ENCODE data around the gene ZDHHC11B.
"Not testable (repeated sequence)": the region's sequence is repeated elsewhere in the genome, so short reads cannot be mapped to it uniquely, and the experiment has no call there.

The ZDHHC11B gene

DNA sequence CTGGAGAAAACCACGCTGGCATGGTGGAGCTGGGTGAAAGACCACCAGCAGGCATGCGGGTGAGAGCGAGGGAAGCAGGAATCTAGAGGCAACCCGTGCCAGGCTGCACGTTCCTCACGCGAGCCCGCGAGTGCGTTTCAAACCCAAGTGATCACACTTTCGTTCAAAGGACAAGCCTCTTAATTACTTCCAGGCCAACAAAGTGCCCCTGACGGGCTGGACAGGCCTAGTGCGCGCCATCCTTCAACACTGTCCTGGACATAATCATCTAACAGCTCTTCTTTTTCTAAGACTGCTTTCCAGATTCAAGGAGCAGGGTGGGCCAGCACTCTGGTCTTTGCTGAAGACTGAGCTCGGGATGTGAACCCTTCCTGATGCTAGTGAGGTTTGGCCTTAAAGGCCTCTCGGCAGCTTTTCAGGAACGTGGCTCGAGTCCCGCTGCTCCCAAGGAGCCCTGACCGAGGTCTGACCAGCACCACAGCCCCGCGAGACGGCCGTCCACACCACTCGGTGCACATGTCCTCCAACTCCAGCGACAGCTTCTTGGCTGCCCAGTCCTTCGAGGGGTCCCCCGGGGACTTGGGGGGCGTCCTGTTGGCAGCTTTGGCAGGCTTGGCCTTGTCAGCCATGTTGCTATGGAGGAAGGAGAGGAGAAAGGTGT lies 14.9 kb downstream of the ZDHHC11B start:
- not testable (repeated sequence) for DNase-seq (ENCODE audit: low read depth, low spot score)

GRCh38 chr5:766666-767431 lies 17.7 kb downstream of the ZDHHC11B start:
- no peak for DNase-seq (ENCODE audit: low read depth, low spot score)

- no peak for DNase-seq (ENCODE audit: low read depth, low spot score)
These were observed 18.4 kb downstream of the ZDHHC11B start for GRCh38 chr5:765948-766631.

DNA sequence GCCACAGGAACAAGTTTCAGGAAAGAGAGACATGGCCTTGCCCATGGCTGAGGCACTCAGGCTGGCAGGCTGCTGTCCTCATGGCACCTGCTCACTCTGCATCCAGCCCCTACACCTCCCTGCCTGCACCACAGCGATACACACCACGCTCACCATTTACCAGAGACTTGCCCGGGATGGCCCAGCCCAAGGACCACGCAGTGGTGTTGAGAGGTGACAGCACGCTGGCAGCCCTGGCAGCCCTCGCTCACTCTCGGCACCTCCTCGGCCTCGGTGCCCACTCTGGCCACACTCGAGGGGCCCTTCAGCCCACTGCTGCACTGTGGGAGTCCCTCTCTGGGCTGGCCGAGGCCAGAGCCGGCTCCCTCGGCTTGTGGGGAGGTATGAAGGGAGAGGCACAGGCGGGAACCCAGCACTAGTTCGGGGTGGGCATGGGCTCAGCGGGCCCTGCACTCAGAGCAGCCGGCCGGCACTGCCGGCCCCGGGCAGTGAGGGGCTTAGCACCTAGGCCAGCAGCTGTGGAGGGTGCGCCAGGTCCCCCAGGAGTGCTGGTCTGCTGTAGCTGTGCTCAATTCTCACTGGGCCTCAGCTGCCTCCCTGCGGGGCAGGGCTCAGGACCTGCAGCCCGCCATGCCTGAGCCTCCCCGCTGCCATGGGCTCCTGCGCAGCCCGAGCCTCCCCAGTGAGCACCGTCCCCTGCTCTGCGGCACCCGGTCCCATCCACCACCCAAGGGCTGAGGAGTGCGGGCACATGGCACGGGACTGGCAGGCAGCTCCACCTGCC lies 20.3 kb downstream of the ZDHHC11B start:
- no peak for DNase-seq (ENCODE audit: low read depth, low spot score)

- DNase-seq (ENCODE audit: low read depth, low spot score): no peak
These were observed 21.1 kb downstream of the ZDHHC11B start for GRCh38 chr5:763397-763796.

DNA sequence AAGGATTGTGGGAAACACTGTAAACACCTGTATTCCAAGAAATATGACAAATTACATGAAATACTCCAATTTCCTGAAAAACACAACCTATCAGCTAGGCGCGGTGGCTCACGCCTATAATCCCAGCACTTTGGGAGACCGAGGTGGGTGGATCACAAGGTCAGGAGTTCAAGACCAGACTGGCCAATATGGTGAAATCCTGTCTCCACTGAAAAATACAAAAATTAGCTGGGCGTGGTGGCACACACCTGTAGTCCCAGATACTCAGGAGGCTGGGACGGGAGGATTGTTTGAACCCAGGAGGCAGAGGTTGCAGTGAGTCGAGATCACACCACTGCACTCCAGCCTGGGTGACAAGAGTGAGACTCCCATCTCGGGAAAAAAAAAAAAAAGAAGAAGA lies 21.5 kb downstream of the ZDHHC11B start:
- DNase-seq (ENCODE audit: low read depth, low spot score): not testable (repeated sequence)

GRCh38 chr5:761854-762710 lies 22.4 kb downstream of the ZDHHC11B start:
- DNase-seq (ENCODE audit: low read depth, low spot score): no peak

DNA sequence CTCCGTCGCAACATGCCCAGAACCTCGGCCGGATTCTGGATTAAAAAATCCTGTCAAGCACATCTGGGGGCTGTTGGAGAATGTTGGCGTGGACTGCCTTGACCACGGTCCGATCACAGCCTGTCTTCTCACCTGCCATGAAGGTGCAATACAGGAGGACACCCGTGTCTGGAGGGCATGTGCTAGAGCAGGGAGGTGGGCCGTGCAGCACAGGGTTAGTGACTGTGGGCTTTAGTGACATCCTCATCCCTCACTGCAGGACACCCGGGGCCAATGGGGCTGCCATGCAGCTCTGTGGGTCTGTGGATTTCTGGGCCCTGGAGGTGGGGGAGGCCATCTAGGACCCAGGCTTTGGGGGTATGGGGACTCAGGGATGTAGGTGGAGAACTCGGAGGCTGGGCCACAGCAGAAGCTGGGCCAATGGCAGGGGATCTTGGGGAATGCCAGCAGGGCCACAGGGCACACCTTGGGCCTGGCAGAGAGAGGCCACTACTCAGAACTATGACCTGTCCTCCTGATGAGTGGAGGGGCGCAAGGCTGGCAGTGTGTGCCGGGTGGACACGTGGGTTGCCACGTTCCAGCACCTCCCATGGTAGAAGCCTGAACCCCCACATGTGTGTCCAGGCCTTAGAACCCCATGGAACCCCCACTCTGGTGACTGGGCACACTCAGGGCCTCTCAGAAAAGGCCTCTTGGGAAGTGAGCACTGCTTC lies 23.3 kb downstream of the ZDHHC11B start:
- DNase-seq (ENCODE audit: low read depth, low spot score): no peak

- no peak for DNase-seq (ENCODE audit: low read depth, low spot score)
These were observed 24.0 kb downstream of the ZDHHC11B start for GRCh38 chr5:760363-761058.

DNA sequence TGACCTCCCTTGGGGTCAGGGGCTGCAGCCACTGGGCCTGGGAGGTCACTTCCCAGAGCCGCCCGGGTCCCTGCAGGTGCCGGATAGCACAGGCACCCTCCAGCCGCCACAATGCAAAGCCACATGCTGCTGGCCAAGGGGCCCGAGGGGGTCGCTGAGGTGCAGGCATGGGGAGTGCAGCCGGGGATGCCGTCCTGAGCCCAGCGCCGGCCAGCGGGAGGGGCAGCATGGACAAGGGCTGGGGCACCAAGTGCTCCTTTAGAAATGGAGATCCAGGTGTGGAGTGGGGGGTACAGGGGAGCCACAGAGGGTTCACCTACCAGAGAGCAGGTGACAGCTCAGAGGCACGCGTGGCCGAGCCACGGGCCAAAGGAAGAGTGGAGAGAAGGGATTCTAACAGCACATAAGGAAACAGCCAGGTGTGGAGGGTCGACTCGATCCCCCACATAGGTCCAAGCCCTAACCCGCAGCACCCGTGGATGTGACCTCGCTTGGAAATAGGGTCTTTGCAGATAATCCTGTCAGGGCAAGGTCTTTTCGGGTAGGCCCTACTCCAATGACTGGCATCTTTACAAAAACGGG lies 24.7 kb downstream of the ZDHHC11B start:
- no peak for DNase-seq (ENCODE audit: low read depth, low spot score)

DNA sequence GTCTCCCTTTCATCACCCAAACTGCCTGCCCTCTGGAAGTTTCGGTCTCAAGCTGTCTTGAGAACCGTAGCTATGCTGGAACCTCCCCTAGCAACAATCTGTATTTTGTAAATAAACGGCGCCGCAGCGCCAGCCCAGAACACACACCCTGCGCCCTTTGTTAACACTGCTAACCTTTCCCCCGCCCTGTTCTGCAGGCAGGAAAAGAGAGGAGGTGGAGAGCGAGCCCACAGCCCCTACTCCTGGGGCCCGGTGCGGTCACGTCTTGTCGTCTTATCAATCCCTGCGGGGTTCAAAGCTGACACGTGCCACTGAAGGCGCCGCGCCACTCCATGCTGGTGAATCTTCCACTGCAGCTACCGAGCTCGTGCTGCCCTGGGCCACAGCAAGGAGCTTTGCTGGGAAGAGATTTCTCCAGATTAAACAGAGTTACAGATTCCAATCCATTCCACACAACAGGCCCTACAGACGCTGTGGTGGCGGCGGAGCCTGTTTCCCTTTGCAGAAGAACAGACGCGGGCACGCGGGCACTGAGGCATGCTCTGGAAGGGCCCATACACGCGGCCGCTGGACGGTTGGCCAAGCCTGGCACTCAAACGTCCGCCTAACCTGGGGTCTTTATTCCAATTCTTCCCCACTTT lies 25.3 kb downstream of the ZDHHC11B start:
- no peak for DNase-seq (ENCODE audit: low read depth, low spot score)

DNA sequence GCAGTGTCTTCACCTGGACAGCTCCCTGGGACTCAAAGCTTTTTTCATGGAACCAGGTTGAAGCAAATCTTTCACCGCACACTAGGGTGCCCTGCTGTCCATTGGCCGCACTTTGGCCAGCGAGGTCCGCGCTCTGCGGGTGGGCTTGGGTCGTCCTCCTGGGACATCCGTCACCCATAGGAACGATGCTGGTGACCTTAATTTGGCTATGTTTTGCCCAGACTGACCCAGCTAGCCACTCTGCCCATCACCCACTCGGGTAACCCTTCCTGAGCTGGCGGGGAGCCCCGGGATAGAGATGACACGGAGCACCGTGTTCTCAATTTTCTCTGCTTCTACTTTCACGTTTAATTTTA lies 25.9 kb downstream of the ZDHHC11B start:
- DNase-seq (ENCODE audit: low read depth, low spot score): no peak

DNA sequence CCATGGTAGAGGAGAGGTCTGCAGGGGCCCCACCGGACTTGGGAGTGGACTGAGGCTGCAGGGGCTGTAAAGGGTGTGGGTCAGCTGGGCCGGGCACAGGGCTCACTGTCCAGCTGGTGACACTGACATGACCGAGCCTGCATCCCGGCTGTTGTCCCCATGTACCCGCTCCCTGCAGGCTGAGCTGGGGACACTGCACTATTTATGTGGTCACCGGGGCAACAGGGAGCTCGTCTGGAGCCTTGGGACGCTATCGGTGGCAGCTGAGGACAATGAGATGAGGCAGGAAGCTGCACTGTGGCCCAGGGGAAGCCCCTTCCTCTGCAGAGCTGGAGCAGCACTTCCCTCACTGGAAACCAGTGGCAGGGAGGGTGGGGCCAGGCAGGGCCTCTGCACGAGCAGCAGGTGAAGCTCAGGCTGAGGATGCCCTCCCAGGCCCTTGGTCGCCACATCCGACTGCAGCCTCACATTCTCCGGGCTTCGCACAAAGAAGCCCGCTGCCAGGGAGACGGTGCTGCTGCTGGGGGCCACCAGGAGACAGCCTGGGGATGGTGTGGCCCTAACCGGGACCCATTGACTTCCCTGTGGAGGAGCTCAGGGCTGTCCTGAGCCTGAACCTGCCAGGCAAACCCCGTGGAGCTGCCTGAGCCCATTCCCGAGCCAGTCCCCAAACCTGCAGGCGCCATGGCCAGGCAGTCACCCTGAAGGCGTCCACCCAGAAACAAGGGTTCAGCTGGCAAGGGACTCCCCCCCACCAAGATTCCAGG lies 26.4 kb downstream of the ZDHHC11B start:
- no peak for DNase-seq (ENCODE audit: low read depth, low spot score)

DNA sequence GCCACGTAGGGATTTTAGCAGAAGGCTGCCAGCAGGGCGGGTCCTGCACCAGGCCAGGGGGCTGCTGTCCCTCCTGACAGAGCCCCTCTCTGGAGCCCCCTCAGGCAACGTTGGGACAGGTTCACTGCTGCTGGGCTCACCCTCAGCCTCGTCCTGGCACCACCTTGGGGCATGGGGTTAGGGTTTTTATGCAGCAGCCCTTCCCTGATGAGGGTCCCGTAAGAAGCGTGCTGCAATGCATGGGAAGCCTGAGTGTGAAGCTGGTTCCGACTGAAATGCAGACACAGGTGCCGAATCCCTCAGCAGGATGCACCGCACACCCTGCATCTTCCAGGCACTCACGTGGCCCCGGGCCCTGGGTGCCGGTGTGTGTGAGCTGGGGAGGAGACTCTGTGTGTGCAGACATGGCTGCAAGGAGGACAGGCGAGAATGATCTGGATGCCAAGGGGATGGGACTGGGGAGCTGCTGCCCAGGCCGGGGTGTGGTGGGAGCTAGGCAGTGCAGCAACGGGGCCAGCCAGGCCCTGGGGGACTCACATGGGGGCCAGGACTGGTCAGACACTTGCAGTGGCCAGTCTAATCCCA lies 27.1 kb downstream of the ZDHHC11B start:
- DNase-seq (ENCODE audit: low read depth, low spot score): no peak

DNA sequence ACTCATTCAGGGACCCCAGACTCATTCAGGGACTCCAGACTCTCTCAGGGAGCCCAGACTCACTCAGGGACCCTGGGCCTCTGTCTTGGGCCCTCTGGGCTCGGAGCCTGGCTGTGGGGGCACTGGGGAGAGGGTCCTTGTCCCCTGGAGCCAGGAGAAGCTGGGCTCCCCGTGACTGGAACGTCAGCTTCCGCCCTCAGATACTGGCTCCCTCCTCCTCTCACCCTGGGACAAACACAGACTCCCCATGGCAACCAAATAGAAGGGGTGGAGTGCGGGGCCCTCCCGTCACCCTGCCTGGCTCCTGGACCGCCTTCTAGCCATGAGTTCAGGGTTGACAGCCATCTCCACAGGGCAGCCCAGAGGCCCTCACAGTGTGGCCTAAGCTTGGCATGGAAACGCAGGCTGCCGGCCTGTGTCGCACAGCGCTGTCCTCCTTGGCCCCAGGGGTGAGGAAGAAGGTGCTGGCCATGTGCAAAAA lies 27.6 kb downstream of the ZDHHC11B start:
- DNase-seq (ENCODE audit: low read depth, low spot score): no peak

- no peak for DNase-seq (ENCODE audit: low read depth, low spot score)
These were observed 28.4 kb downstream of the ZDHHC11B start for GRCh38 chr5:756171-756570.

GRCh38 chr5:754143-754632 lies 30.3 kb downstream of the ZDHHC11B start:
- DNase-seq (ENCODE audit: low read depth, low spot score): not testable (repeated sequence)

Data from smooth muscle cell of the brain vasculature (primary cell).